ENCODE data around the gene POLR1F. TPM values are rescaled to one million over a fixed set of nuclear protein-coding genes. Genes with fewer than 3 reads are reported as not detected.
"Not testable (repeated sequence)": the region's sequence is repeated elsewhere in the genome, so short reads cannot be mapped to it uniquely, and the experiment has no call there.

POLR1F gene
- total RNA-seq, 1 donor from 2014 or later = 21.7 TPM

DNA sequence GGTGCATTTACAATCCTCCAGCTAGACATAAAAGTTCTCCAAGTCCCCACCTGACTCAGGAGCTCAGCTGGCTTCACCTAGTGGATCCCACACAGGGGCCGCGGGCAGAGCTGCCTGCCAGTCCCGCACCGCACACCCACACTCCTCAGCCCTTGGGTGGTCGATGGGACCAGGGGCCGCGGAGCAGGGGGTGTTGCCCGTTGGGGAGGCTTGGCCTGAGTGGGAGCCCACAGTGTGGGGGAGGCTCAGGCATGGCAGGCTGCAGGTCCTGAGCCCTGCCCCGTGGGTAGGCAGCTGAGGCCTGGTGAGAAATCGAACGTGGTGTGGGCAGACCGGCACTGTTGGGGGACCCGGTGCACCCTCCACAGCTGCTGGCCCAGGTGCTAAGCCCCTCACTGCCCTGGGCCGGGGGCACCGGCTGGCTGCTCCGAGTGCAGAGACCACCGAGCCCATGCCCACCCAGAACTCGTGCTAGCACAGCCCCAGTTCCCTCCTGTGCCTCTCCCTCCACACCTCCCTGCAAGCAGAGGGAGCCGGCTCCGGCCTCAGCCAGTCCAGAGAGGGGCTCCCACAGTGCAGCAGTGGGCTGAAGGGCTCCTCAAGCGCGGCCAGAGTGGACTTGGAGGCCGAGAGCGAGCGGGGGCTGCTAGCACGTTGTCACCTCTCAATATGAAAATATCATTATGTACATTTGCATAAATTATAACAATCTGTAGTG is 16.6 kb downstream of the POLR1F start:
- H3K4me2 ChIP-seq (ENCODE audit: low read length) = no peak overlapping the region
- Mint-ChIP-seq H3K4me3 (ENCODE audit: unreplicated experiment) (no peak overlapping the region), H3K27ac (ENCODE audit: unreplicated experiment) (no peak overlapping the region), H3K4me1 (ENCODE audit: low read depth, unreplicated experiment) (no peaks in the 10 kb centered on the region), H3K36me3 (ENCODE audit: low read depth, unreplicated experiment) (peaks cover 2% of the 10 kb centered on the region), H3K27me3 (ENCODE audit: low read depth, unreplicated experiment) (no peaks in the 10 kb centered on the region), H3K9me3 (ENCODE audit: unreplicated experiment) (no peaks in the 10 kb centered on the region)
- TF ChIP-seq CTCF (IDR thresholded peaks at IDR 0.05; ENCODE audit: insufficient read depth, low read depth, low read length) (no peak), EZH2 (IDR thresholded peaks at IDR 0.05; ENCODE audit: insufficient read depth, low read length) (no peak)
- FAIRE-seq (no peak), DNase-seq (ENCODE audit: low read depth) (no peak)
- H3K79me2 ChIP-seq (ENCODE audit: insufficient read depth, low read length) = no peaks in the 10 kb centered on the region
- no peak overlapping the region for H2AFZ ChIP-seq (ENCODE audit: low read depth, low read length)
- H4K20me1 ChIP-seq (ENCODE audit: insufficient read depth, low read length) = no peaks in the 10 kb centered on the region
- no peak overlapping the region for H3K4me3 ChIP-seq (ENCODE audit: insufficient read depth, low read depth, low read length)
- H3K9ac ChIP-seq (ENCODE audit: low read length) = no peak overlapping the region
- H3K36me3 ChIP-seq (ENCODE audit: insufficient read depth, low read length) = no peaks in the 10 kb centered on the region
- H3K27ac ChIP-seq (ENCODE audit: low read depth, low read length) = no peak overlapping the region
- no peaks in the 10 kb centered on the region for H3K4me1 ChIP-seq (ENCODE audit: insufficient read depth, low read length)
- no peaks in the 10 kb centered on the region for H3K27me3 ChIP-seq (ENCODE audit: insufficient read depth, low read length)
- no peaks in the 10 kb centered on the region for H3K9me3 ChIP-seq (ENCODE audit: insufficient read depth, low read depth, low read length)

DNA sequence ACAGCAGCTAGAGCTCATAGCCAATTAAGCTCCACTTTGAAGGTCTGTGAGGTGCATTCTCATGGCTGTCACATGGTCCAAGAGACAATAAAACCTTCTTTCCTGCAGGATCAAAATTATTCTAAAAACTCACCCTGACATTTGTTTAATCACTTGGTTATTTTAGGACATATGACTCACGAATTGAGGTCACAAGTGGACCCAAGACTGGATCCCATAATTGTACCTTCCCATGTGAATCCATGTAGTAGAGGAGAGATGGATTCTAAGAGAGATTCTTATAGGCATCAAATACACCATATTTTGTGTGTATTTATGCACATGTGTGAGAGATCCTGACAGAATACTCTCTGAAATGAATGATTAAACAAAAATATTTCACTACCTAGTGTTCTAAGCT is 18.1 kb downstream of the POLR1F start:
- Histone ChIP-seq H3K4me2 (ENCODE audit: low read length) (no peak overlapping the region), H3K79me2 (ENCODE audit: insufficient read depth, low read length) (no peaks in the 10 kb centered on the region), H3K9ac (ENCODE audit: low read length) (no peak overlapping the region), H3K27me3 (ENCODE audit: insufficient read depth, low read length) (no peaks in the 10 kb centered on the region), H4K20me1 (ENCODE audit: insufficient read depth, low read length) (no peaks in the 10 kb centered on the region), H3K4me3 (ENCODE audit: insufficient read depth, low read depth, low read length) (no peak overlapping the region), H3K9me3 (ENCODE audit: insufficient read depth, low read depth, low read length) (no peaks in the 10 kb centered on the region), H3K27ac (ENCODE audit: low read depth, low read length) (no peak overlapping the region), H3K4me1 (ENCODE audit: insufficient read depth, low read length) (no peaks in the 10 kb centered on the region), H2AFZ (ENCODE audit: low read depth, low read length) (no peak overlapping the region), H3K36me3 (ENCODE audit: insufficient read depth, low read length) (no peaks in the 10 kb centered on the region)
- FAIRE-seq = no peak
- Mint-ChIP-seq H3K4me3 (ENCODE audit: unreplicated experiment) (no peak overlapping the region), H3K27ac (ENCODE audit: unreplicated experiment) (no peak overlapping the region), H3K4me1 (ENCODE audit: low read depth, unreplicated experiment) (no peaks in the 10 kb centered on the region), H3K27me3 (ENCODE audit: low read depth, unreplicated experiment) (no peaks in the 10 kb centered on the region), H3K36me3 (ENCODE audit: low read depth, unreplicated experiment) (peaks cover 2% of the 10 kb centered on the region), H3K9me3 (ENCODE audit: unreplicated experiment) (no peaks in the 10 kb centered on the region)
- TF ChIP-seq EZH2 (IDR thresholded peaks at IDR 0.05; ENCODE audit: insufficient read depth, low read length) = no peak
- TF ChIP-seq CTCF (IDR thresholded peaks at IDR 0.05; ENCODE audit: insufficient read depth, low read depth, low read length) = no peak
- no peak for DNase-seq (ENCODE audit: low read depth)

DNA sequence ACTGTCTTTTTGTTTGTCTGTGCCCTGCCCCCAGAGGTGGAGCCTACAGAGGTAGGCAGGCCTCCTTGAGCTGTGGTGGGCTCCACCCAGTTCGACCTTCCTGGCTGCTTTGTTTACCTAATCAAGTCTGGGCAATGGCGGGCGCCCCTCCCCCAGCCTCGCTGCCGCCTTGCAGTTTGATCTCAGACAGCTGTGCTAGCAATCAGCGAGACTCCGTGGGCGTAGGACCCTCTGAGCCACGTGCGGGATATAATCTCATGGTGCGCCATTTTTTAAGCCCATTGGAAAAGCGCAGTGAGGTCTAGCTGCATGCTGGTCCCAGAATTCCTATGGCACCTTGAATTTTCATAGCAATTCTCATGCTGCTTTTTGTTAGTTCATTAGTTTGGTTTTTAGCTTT is 19.7 kb downstream of the POLR1F start:
- not testable (repeated sequence) for H3K4me1 Mint-ChIP-seq (ENCODE audit: low read depth, unreplicated experiment); H3K79me2 ChIP-seq (ENCODE audit: insufficient read depth, low read length); H3K36me3 ChIP-seq (ENCODE audit: insufficient read depth, low read length); H3K4me2 ChIP-seq (ENCODE audit: low read length); H3K36me3 Mint-ChIP-seq (ENCODE audit: low read depth, unreplicated experiment); H3K9me3 ChIP-seq (ENCODE audit: insufficient read depth, low read depth, low read length); H3K4me3 Mint-ChIP-seq (ENCODE audit: unreplicated experiment); H3K27ac Mint-ChIP-seq (ENCODE audit: unreplicated experiment); H3K9ac ChIP-seq (ENCODE audit: low read length); H3K27me3 Mint-ChIP-seq (ENCODE audit: low read depth, unreplicated experiment); H3K27ac ChIP-seq (ENCODE audit: low read depth, low read length); H3K4me3 ChIP-seq (ENCODE audit: insufficient read depth, low read depth, low read length); H3K9me3 Mint-ChIP-seq (ENCODE audit: unreplicated experiment); H2AFZ ChIP-seq (ENCODE audit: low read depth, low read length); H4K20me1 ChIP-seq (ENCODE audit: insufficient read depth, low read length); H3K27me3 ChIP-seq (ENCODE audit: insufficient read depth, low read length); DNase-seq (ENCODE audit: low read depth); H3K4me1 ChIP-seq (ENCODE audit: insufficient read depth, low read length); FAIRE-seq

Data from astrocyte (in vitro differentiated cells and primary cell).